Measurements from ENCODE around the gene ATG2B.

ATG2B gene

GRCh38 chr14:96309896-96310330, 53.2 kb downstream of the ATG2B start:
- no peak for DNase-seq (ENCODE audit: low read depth)

GRCh38 chr14:96309133-96309895, 53.8 kb downstream of the ATG2B start:
- no peak for DNase-seq (ENCODE audit: low read depth)

GRCh38 chr14:96307434-96307833, 55.7 kb downstream of the ATG2B start:
- no peak for DNase-seq (ENCODE audit: low read depth)

GRCh38 chr14:96304956-96305355, 58.2 kb downstream of the ATG2B start:
- DNase-seq (ENCODE audit: low read depth) = no peak

- DNase-seq (ENCODE audit: low read depth) = no peak
Observed at GRCh38 chr14:96303981-96304380, 59.2 kb downstream of the ATG2B start.

- DNase-seq (ENCODE audit: low read depth) = no peak
Observed at GRCh38 chr14:96299441-96299840, 63.7 kb downstream of the ATG2B start.

GRCh38 chr14:96297997-96298515, 65.1 kb downstream of the ATG2B start:
- DNase-seq (ENCODE audit: low read depth) = no peak

GRCh38 chr14:96297000-96297399, 66.1 kb downstream of the ATG2B start:
- DNase-seq (ENCODE audit: low read depth) = no peak

GRCh38 chr14:96294246-96294645, 68.9 kb downstream of the ATG2B start:
- no peak for DNase-seq (ENCODE audit: low read depth)

GRCh38 chr14:96287856-96288255, 75.3 kb downstream of the ATG2B start:
- no peak for DNase-seq (ENCODE audit: low read depth)

GRCh38 chr14:96286251-96286650, 76.9 kb downstream of the ATG2B start:
- no peak for DNase-seq (ENCODE audit: low read depth)

- DNase-seq (ENCODE audit: low read depth) = no peak
Observed at GRCh38 chr14:96285667-96286066, 77.5 kb downstream of the ATG2B start.

GRCh38 chr14:96284430-96284829, 78.7 kb downstream of the ATG2B start:
- no peak for DNase-seq (ENCODE audit: low read depth)

GRCh38 chr14:96284008-96284407, 79.1 kb downstream of the ATG2B start:
- no peak for DNase-seq (ENCODE audit: low read depth)

GRCh38 chr14:96281486-96281885, 81.7 kb downstream of the ATG2B start:
- DNase-seq (ENCODE audit: low read depth) = no peak

- no peak for DNase-seq (ENCODE audit: low read depth)
Observed at GRCh38 chr14:96280104-96280503, 83.0 kb downstream of the ATG2B start.

GRCh38 chr14:96279564-96279963, 83.6 kb downstream of the ATG2B start:
- no peak for DNase-seq (ENCODE audit: low read depth)

GRCh38 chr14:96277890-96278289, 85.3 kb downstream of the ATG2B start:
- DNase-seq (ENCODE audit: low read depth) = no peak

GRCh38 chr14:96275177-96276112, 87.7 kb downstream of the ATG2B start:
- DNase-seq (ENCODE audit: low read depth) = peak; percentile 54

- no peak for DNase-seq (ENCODE audit: low read depth)
Observed at GRCh38 chr14:96274543-96274942, 88.6 kb downstream of the ATG2B start.

GRCh38 chr14:96274122-96274521, 89.0 kb downstream of the ATG2B start:
- no peak for DNase-seq (ENCODE audit: low read depth)

- no peak for DNase-seq (ENCODE audit: low read depth)
Observed at GRCh38 chr14:96273629-96274028, 89.5 kb downstream of the ATG2B start.

Data from activated T-helper 9 cell treated with anti-CD3 and anti-CD28 coated beads, Interleukin-2, amount 50 U/mL, for 16 hours (primary cell).